Hepatic stellate cell (primary cell): ENCODE data around the gene HOXB8.

Experiments used
- DNase-seq: peaks from one replicate; pipeline ENCODE4 v3.0.0; 2011; ENCODE audit warnings: low spot score

HOXB8 gene

DNA sequence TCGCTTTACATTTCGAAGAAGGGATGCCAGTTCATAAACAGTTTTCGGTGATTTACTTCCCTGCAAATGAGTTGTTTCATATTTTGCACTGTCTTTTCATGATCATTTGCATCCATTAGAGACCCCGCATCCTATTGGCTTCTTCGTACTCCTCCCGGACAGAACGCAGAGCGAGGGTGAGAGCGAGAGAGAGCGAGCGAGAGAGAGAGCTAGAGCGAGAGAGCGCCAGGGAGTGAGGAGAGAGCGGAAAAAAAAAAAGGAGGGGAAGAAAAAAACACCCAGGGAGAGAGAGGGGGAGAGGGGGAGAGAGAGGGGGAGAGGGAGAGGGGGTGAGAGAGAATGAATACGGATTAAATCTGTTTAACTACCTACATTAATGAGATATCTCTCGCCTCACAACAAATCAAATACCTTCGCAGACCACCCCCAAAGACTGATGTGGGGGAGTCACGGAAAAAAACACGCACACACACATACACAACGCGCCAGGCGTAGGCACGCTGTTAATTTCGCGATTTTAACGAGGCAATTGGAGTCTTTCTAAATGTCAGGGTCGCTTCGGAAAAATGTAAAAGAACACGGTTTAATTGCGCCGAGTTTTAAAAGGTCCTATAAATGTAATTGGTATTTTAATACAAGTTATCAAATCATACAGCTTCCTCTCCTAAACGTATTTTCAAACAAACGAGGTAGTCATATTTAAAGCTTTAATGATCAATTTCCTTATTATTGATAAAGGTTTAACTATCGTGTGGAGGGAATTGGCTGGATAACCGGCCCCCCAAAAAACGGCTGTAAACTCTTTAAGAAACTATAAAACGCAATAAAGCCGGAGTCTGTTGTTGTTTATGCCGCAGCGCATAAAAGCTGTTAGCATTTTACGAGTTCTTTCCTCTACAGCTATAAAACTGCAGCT is at the start of gene HOXB8:
Gene HOXB8, minus strand, starts transcription at position 246 of the 916 bp plus-strand sequence. CDS start 588 bp downstream, outside the sequence.
- no peak for DNase-seq

DNA sequence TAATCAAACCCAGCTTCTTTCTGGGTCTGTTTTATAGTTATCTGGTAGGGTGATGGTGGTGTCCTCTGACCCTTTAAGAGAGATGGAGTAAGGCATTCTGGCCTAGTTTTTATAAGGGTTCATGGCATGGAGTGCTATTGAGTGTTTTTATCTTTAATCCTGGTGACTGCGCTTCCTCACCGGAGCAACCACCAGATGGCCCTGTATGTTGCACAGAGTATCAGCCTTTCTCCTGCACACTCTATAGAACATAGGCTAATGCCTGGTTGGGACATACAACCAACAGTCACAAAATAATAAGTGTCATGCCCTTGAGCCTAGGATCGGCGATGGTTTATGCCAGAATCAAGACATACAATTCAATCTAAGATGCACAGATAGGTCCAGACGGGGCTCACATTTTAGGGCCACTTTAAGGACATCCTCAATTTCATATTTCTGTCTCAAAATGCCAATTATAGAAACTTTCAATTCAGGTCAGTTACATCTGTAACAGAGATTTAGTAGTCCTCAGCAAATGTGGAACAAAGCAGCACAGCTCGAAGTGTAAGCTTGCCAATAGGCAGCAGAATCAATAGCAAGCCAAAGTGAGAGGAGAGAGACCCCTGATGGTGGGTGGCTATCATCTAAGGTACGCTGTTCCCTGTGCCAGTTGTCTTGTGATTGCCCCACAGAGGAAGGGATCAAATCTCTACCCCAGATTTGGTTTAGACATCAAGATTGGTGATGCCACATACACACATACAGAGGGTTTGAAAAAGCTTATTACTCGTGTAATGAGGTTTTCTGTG is 48.2 kb upstream of the HOXB8 start:
- no peak for DNase-seq

- no peak for DNase-seq
These were observed 40.8 kb upstream of the HOXB8 start for GRCh38 chr17:48655913-48656312.

GRCh38 chr17:48649741-48650140 is 34.6 kb upstream of the HOXB8 start:
- no peak for DNase-seq

- DNase-seq, result no peak
These were observed 32.8 kb upstream of the HOXB8 start for GRCh38 chr17:48647963-48648245.

DNA sequence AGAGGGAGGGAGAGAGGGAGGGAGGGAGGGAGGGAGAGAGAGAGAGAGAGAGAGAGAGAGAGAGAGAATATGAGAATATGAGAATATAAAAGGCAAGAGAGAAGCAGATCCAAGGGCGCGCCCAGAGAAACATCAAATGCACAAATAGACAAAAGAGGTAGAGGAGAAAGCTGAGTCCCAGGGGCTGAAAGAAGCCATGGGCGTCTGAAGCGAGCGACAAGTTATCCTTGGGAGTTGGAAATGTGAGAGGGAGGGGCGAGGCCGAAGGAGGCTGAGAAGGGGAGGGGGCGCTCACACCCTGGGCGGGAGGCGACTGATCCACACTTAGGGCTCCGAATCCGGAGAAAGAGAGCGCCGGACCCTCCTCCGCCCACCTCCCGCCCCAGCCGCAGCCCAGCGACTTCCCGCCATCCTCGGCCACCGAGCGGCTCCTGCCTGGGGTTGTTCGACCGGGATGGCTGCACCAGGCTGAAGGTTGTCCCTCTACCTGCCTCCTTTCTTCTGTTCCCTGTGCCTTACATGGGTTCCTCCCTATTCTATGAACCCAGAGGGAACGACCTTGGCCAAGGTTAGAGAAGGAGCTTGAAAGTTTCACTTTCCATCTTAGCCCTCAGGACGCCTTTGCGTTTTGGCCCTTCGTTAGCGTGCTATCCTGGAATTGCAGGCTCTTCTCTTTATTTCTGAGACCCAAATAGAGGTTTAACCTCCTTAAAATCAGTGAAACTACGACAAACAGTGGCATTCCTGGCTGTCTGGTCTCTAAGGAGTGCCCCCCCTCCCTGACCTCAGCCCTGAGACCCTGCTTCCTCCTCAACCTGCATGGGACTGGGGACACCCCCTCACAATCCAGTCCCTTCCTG is 32.2 kb upstream of the HOXB8 start:
- DNase-seq, result peak; percentile 29

DNA sequence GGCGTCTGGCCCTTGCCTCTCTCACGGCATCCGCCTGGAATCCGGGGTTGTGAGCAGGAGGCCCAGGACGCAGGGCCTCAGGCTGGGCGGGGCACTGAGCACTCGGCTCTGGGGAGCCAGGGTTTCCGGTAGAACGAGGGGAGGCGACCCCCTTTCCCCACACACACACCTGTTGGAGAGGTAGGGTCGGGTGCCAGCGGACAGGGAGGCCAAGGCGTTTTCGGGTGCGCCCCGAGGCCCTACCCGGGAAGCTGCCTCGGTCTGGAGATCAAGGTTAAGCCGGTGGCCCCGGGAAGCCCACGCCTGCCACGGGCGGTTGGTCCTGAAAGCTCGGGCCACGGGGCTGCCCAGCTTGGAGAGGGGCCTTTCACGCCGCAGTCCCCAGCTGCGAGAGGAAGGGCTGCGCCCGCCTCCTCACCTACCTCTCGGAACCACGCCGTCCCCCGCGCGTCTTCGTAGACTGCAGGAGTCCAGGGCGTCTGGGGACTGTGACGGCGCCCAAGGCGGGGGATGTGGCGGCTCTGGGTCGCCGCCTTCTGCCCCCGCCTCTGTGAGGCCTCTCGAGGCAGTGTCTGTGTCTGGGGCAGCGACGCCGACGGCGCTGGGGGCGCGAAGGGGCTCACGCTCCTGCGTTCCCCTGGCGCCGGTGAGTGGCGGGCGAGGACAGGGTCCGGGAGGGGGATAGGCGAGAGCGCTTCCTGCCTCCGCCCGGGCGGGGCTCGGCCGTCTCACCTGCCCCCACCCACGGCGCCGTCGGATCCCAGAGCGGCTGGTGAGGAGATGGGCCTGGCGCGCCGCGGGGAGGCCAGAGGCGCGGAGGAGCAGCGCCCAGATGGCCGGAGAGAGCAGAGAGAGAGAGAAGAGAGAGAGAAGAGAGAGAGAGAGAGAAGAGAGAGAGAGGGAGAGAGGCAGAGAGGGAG is 31.4 kb upstream of the HOXB8 start:
- DNase-seq, result peak; percentile 16

GRCh38 chr17:48645639-48646182 is 30.6 kb upstream of the HOXB8 start:
- DNase-seq, result no peak

DNA sequence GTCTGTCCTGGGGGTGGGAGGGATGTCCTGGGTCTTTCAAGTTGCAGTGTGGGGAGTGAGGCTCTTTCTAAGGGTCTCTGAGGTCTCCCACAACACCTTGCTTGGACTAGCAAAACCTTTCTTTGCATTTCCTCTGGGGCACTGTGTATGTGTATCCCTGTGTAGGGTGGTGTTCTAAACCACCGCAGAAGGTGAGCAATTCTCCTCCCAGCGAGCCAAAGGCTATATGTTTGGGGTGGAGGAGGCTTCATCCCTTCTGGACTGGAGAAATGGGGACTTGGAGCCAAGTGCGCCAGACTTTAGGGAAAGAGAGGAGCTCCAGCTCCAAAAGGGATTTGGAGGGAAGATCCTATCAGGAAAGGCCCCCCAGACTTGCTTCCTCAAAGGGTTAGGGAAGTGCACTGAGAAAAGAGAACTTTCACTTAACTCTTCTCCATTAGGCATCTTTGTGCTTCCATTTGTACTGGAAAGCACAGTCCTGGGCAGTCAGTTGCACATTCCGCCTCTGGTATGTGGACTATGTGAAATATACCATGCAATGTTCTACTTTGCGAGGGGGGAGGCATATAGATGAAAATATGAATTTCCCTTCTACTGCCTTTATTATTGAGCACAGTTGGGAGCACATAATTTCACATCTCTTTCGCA is 29.9 kb upstream of the HOXB8 start:
- DNase-seq, result peak; percentile 4

GRCh38 chr17:48644159-48644558 is 29.1 kb upstream of the HOXB8 start:
- DNase-seq, result no peak

DNA sequence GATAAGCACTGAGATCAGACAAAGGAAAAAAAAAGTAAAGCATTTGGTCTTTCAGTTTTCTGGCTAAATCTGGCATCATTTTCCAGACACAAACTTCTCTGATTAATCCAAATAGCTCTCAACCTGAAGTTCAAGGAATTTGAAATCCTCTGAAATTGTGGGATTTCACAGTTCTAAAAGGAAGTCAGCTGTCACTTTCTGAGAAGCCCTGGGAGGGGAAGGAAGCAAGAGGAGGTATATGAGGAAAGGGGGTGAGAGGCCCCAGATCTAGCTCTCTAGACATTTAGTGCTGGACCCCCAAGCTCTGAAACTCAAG is 28.6 kb upstream of the HOXB8 start:
- peak; percentile 0 for DNase-seq

- DNase-seq, result no peak
These were observed 28.0 kb upstream of the HOXB8 start for GRCh38 chr17:48642843-48643696.

DNA sequence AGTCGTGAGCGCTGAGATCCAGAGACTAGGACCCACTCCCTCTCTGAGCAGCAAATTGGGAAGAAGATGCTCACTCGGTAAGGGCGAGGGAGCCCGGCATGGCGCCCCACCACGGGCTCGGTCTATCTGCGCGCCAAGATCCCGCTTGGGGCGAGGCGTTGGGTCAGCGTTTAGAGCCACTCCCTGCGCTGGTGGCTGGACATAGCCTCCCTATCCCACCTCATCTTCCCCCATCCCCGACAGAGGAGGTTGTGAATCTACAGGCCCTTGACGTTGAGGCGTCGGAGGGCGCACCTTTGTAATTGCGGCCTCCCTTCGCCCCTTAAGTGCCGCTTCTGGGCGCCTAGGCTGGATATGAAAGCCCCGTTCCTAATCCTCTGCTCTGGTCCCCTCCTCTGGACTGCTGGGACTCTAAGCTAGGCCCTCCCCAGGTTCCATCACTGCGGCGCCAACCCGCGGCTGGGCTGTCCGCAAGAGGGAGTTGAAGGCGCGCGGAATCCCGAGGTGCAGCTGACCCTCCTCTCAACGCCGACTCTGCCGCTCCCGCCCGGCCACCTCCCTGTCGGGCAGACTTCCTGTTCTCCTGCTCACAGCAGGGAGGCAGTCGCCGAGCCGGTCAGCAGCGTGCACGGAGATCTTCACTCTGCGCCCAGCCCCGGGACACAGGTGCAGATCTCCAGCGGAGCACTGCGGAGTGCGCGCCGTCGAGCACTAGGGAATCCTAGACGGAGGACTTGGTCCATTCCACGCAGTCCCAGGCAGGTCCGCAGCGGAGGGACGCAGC is 27.2 kb upstream of the HOXB8 start:
- no peak for DNase-seq

DNA sequence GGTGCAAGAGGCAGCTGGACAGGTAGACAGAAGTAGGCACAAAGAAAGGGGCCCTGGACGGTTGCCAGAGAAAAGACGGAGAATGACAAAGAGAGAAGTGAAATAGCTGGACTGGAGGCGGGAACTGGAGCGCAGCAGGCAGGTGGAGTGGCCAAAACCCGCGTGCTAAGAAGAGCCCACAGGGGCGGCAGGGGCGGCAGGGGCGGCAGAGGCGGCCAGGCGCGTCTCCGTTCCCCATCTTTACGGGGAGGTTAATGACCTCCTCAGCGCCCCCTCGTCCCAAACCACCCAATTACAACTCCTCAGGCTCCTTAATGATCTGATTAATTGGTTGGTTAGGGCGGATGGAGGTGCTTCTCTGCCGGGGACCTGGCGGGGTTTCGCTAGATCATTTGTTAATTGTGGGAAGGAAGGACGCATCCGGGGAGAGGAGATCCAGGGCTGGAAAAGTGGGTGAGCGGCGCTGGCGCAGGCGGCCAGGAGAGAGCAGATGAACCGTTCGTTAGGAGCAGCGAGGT is 26.5 kb upstream of the HOXB8 start:
- DNase-seq, result no peak

DNA sequence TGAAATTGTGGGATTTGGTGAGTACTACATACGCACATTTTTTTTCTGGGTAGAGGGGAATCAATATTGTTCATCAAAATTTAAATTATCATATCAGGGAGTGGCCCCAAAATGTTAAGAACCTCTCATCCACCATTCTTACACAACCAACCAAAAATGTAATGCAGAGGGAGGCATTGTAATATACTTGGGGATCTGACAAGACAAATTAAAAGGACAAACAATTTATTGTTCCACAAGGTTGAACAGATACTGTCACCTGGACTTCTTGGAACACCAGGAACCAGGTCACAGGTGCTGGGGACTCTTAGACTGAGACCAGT is 25.7 kb upstream of the HOXB8 start:
- DNase-seq, result no peak

DNA sequence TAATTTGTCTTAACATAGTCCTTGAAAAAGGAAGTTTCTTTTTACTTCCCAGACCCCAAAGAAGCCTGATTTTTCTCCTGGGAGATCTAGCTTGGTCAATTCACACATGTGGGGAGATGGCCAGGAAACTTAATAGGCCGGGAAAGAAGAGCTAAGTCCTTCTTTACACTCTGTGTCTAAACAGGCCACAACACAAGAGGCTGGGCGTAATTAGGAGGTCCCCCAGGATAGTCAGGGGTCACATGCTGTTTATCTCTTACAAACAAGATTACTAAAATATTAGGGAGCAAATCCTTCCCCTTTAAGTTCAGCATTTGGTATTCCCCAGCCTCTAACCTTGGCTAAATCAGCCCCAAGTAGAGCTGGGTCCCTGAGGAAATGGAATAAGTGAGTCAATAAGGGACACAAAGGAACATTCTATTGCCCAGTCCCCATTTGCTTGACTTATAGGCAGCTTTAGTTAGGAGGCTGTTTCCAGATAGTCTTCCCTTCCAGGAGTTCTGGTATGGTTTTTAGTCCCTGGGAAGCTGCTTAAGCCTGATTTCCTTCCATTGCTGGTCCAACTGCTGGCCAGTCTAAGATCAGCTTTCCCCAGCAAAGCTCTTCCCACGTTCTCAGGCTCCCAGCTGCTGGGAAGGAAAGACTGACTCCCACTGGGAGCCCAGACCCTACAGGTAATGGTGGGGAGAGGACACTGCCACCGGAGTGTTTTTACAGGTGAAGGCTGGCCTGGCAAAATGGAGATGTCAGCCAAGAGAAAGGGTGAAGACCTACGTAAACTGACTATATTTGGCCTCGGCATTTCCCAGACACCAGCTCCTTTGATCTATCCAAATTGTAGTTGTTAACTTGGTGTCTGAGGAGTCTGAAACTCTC is 25.1 kb upstream of the HOXB8 start:
- DNase-seq, result no peak

- DNase-seq, result no peak
These were observed 24.0 kb upstream of the HOXB8 start for GRCh38 chr17:48639136-48639535.
